Renal cortical epithelial cell (primary cell): ENCODE data around the gene TAF5L. TPM values are rescaled to one million over a fixed set of nuclear protein-coding genes. Genes with fewer than 3 reads are reported as not detected.
"Not testable (repeated sequence)": the region's sequence is repeated elsewhere in the genome, so short reads cannot be mapped to it uniquely, and the experiment has no call there.

ENCODE experiments used
- DNase-seq: peaks from one replicate; pipeline ENCODE4 v3.0.0-alpha.2; 2011; ENCODE audit warnings: low read depth
- total RNA-seq: library from RNA; depleted of rRNA; stranded (reverse); fragments of >200 nt; gene quantifications from 2 replicates; pipeline ENCODE4 v1.2.3, GENCODE V29; 2014

TAF5L gene
- total RNA-seq, 1 donor from 2014 or later: 15.7 TPM

GRCh38 chr1:229603371-229604005, 22.4 kb downstream of the TAF5L start:
- DNase-seq: no peak

GRCh38 chr1:229600229-229600628, 25.7 kb downstream of the TAF5L start:
- no peak for DNase-seq

- DNase-seq: no peak
Measured at GRCh38 chr1:229599218-229599954, 26.5 kb downstream of the TAF5L start.

- DNase-seq: no peak
Measured at GRCh38 chr1:229597877-229598276, 28.0 kb downstream of the TAF5L start.

GRCh38 chr1:229596925-229597699, 28.8 kb downstream of the TAF5L start:
- peak; percentile 24 for DNase-seq

GRCh38 chr1:229595876-229596275, 30.0 kb downstream of the TAF5L start:
- DNase-seq: not testable (repeated sequence)

- no peak for DNase-seq
Measured at GRCh38 chr1:229594227-229595008, 31.5 kb downstream of the TAF5L start.

- DNase-seq: no peak
Measured at GRCh38 chr1:229593800-229594199, 32.1 kb downstream of the TAF5L start.

GRCh38 chr1:229590119-229590518, 35.8 kb downstream of the TAF5L start:
- DNase-seq: no peak

- no peak for DNase-seq
Measured at GRCh38 chr1:229585338-229585737, 40.6 kb downstream of the TAF5L start.

GRCh38 chr1:229582715-229583114, 43.2 kb downstream of the TAF5L start:
- no peak for DNase-seq

- no peak for DNase-seq
Measured at GRCh38 chr1:229582011-229582694, 43.8 kb downstream of the TAF5L start.

GRCh38 chr1:229581485-229581884, 44.4 kb downstream of the TAF5L start:
- no peak for DNase-seq

- no peak for DNase-seq
Measured at GRCh38 chr1:229579059-229579673, 46.8 kb downstream of the TAF5L start.

GRCh38 chr1:229578168-229579058, 47.5 kb downstream of the TAF5L start:
- no peak for DNase-seq

GRCh38 chr1:229574679-229575442, 51.1 kb downstream of the TAF5L start:
- no peak for DNase-seq

GRCh38 chr1:229572286-229572685, 53.6 kb downstream of the TAF5L start:
- DNase-seq: no peak

GRCh38 chr1:229570891-229571516, 54.9 kb downstream of the TAF5L start:
- DNase-seq: no peak

GRCh38 chr1:229570305-229570704, 55.6 kb downstream of the TAF5L start:
- DNase-seq: no peak
